Endothelial cell of umbilical vein (primary cell): ENCODE results near the gene RNF213. TPM values are rescaled to one million over a fixed set of nuclear protein-coding genes. Genes with fewer than 3 reads are reported as not detected.

Experiments
- BruUV-seq: library from RNA; stranded (reverse); fragments of 400-500 nt; replicated peaks from 2 replicates; lab custom pipeline; 2021; lab: Mats Ljungman, UMichigan
- CTCF ChIA-PET: fragments of 300-600, 350-600 bp; sonication (Branson Sonifier 250); formaldehyde crosslinking; loops from one replicate; lab custom pipeline; 2021; ENCODE audit warnings: antibody characterized with exemption, inconsistent platforms; lab: Charles Lee
- POLR2A ChIA-PET: fragments of 300-600, 350-600 bp; sonication (Branson Sonifier 250); formaldehyde crosslinking; loops from one replicate; lab custom pipeline; 2021; ENCODE audit warnings: antibody characterized with exemption, inconsistent platforms; lab: Charles Lee
- DNase-seq: peaks from one replicate; pipeline ENCODE4 v3.0.0-alpha.2; 2011; ENCODE audit warnings: low read depth, low spot score
- FAIRE-seq: peaks from 2 replicates; lab custom pipeline; 2011; peaks lifted over from hg19 to GRCh38; lab: Jason Lieb, UNC
- H2AFZ ChIP-seq: 2 replicates; pipeline ENCODE4 v1.6.0; 2012; ENCODE audit warnings: low read depth, low read length, control low read depth, inconsistent platforms
- H3K27ac ChIP-seq: 2 replicates; pipeline ENCODE4 v1.5.1; 2011; ENCODE audit warnings: low read depth, mild to moderate bottlenecking, control low read depth, low read length, moderate library complexity; ENCODE audit not compliant: insufficient read depth
- H3K27me3 ChIP-seq, 2 experiments: 2 replicates each; pipeline versions ENCODE4 v1.6.0 to v1.6.1; 2011; ENCODE audit warnings: low read length in 2 of 2, mixed read lengths in 1 of 2; ENCODE audit not compliant: control insufficient read depth in 2 of 2, insufficient read depth in 2 of 2
- H3K36me3 ChIP-seq, 2 experiments: 2 replicates in 1 of 2; 3 replicates in 1 of 2; pipeline ENCODE4 v1.5.1; 2011; ENCODE audit warnings: low read length in 2 of 2, mild to moderate bottlenecking in 1 of 2, moderate library complexity in 1 of 2; ENCODE audit not compliant: control insufficient read depth in 2 of 2, insufficient read depth in 2 of 2; ENCODE audit errors: extremely low read depth in 1 of 2
- H3K4me1 ChIP-seq: 3 replicates; pipeline ENCODE4 v1.5.1; 2011; ENCODE audit warnings: mild to moderate bottlenecking, low read length; ENCODE audit not compliant: control insufficient read depth, insufficient read depth; ENCODE audit errors: extremely low read depth
- H3K4me2 ChIP-seq: 2 replicates; pipeline ENCODE4 v1.6.1; 2011; ENCODE audit warnings: low read length, control low read depth, mixed read lengths; ENCODE audit not compliant: insufficient read depth
- H3K4me3 ChIP-seq, 3 experiments: fragments of 200-600 bp in 1 of 3; sonication (generic), shearing (Covaris generic) in 1 of 3; replicated peaks in 1 of 3; 2 replicates each; pipeline ENCODE4 v1.5.1; 2011 to 2016; ENCODE audit warnings: control low read depth in 3 of 3, low read length in 3 of 3, mild to moderate bottlenecking in 2 of 3, inconsistent platforms in 1 of 3, low read depth in 1 of 3, moderate library complexity in 1 of 3; ENCODE audit not compliant: insufficient read depth in 1 of 3
- H3K79me2 ChIP-seq: 2 replicates; pipeline ENCODE4 v1.6.0; 2012; ENCODE audit warnings: low read length, inconsistent platforms; ENCODE audit not compliant: control insufficient read depth, insufficient read depth
- H3K9ac ChIP-seq: replicated peaks from 2 replicates; pipeline ENCODE3; 2011; ENCODE audit warnings: low read length, control low read depth; ENCODE audit not compliant: insufficient read depth; ENCODE audit errors: extremely low read depth
- H3K9me1 ChIP-seq: replicated peaks from 3 replicates; pipeline ENCODE4 v1.6.0; 2011; ENCODE audit warnings: mild to moderate bottlenecking, low read length; ENCODE audit not compliant: control insufficient read depth, insufficient read depth; ENCODE audit errors: extremely low read depth
- H3K9me3 ChIP-seq: replicated peaks from 2 replicates; pipeline ENCODE4 v1.5.1; 2012; ENCODE audit warnings: low read length, inconsistent platforms; ENCODE audit not compliant: control insufficient read depth, insufficient read depth
- H4K20me1 ChIP-seq: replicated peaks from 2 replicates; pipeline ENCODE3; 2011; ENCODE audit warnings: mild to moderate bottlenecking, low read length; ENCODE audit not compliant: control insufficient read depth, insufficient read depth; ENCODE audit errors: extremely low read depth
- CTCF ChIP-seq, 2 donors: IDR thresholded peaks; 1 replicate in 1 of 2; 2 replicates in 1 of 2; pipeline ENCODE4 v1.5.1; 2011; ENCODE audit warnings: low read length in 2 of 2, mild to moderate bottlenecking in 2 of 2, moderate library complexity in 2 of 2, control low read depth in 1 of 2, inconsistent platforms in 1 of 2, low read depth in 1 of 2; ENCODE audit not compliant: insufficient read depth in 1 of 2; ENCODE audit errors: extremely low read depth in 1 of 2
- FOS ChIP-seq: IDR thresholded peaks from 2 replicates; pipeline ENCODE4 v1.6.1; 2011; ENCODE audit warnings: mild to moderate bottlenecking, low read length, moderate library complexity, borderline replicate concordance; ENCODE audit not compliant: insufficient read depth
- GATA2 ChIP-seq: IDR thresholded peaks from 2 replicates; pipeline ENCODE4 v1.7.0; 2011; ENCODE audit warnings: low read depth, mild to moderate bottlenecking, moderate library complexity, mixed read lengths, low read length; ENCODE audit not compliant: insufficient read length, insufficient read depth
- MYC ChIP-seq: IDR thresholded peaks from one replicate; pipeline ENCODE4 v1.6.1; 2011; ENCODE audit warnings: mild to moderate bottlenecking, low read depth, low read length
- POLR2A ChIP-seq: IDR thresholded peaks from 2 replicates; pipeline ENCODE4 v1.6.1; 2012; ENCODE audit warnings: low read depth, mild to moderate bottlenecking, control low read depth, low read length
- POLR2AphosphoS5 ChIP-seq: IDR thresholded peaks from 2 replicates; pipeline ENCODE4 v1.6.1; 2012; ENCODE audit warnings: low read depth, mild to moderate bottlenecking, control low read depth, low read length, moderate library complexity; ENCODE audit not compliant: insufficient read depth
- dilution Hi-C: fragments of 300-500 bp; cut with MboI; formaldehyde crosslinking; loops from one replicate; pipeline ENCODE4 v1.15.0; 2019; ENCODE audit warnings: low sequenced_read_pairs; ENCODE audit not compliant: extremely low pct_ligation_motif_present
- intact Hi-C: fragments of 100-400 bp; cut with micrococcal nuclease; formaldehyde crosslinking; loops from one replicate; pipeline ENCODE4 v1.10.0; 2022
- polyA plus RNA-seq, 4 experiments: library from polyadenylated mRNA; depleted of rRNA in 3 of 4; stranded (reverse) in 3 of 4; unstranded in 1 of 4; fragments of >200 nt; gene quantifications; 2 replicates each; pipeline versions ENCODE4 v1.2.1 to v1.2.3, GENCODE V29; 2011 to 2012; ENCODE audit warnings: missing spikeins in 1 of 4
- total RNA-seq: library from RNA; stranded (reverse); gene quantifications from 2 replicates; pipeline ENCODE4 v1.2.3, GENCODE V29; 2021
- TF ChIP-seq, protein P1 (sequence below): IDR thresholded peaks from 2 replicates; pipeline ENCODE4 v1.6.1; 2011; ENCODE audit not compliant: insufficient read depth, insufficient read length

Gene RNF213
- total and polyA plus RNA-seq, 2 donors (not counting 3 experiments of a cell fraction or from before 2014, with no cell fraction given) = 36.5 to 116 TPM

- Histone ChIP-seq H3K27ac (no peak overlapping the region), H2AFZ (no peak overlapping the region), H3K9me3 (no peaks in the 10 kb centered on the region), H4K20me1 (no peaks in the 10 kb centered on the region), H3K36me3 (no peaks in the 10 kb centered on the region), H3K9me1 (no peaks in the 10 kb centered on the region), H3K4me2 (no peak overlapping the region), H3K4me1 (no peaks in the 10 kb centered on the region), H3K79me2 (no peaks in the 10 kb centered on the region), H3K9ac (no peak overlapping the region), H3K4me3 (no peak overlapping the region), H3K27me3 (no peaks in the 10 kb centered on the region)
- intact Hi-C loops = no loop called here
- CTCF ChIA-PET = interaction anchor here (1.3 to 3.1 kb wide), 2 partner anchors 10 to 17 kb away, joined by 5 to 10 read pairs; no protein-coding TSS in a partner anchor
- BruUV-seq = no TSS peak
- POLR2A ChIA-PET = no interaction called here
- dilution Hi-C loops = no loop called here
- TF ChIP-seq, protein P1, sequence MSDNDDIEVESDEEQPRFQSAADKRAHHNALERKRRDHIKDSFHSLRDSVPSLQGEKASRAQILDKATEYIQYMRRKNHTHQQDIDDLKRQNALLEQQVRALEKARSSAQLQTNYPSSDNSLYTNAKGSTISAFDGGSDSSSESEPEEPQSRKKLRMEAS = no peak
- TF ChIP-seq CTCF (IDR thresholded peaks at IDR 0.05; ENCODE audit: extremely low read depth in 1 of 2, insufficient read depth in 1 of 2, low read depth in 1 of 2, low read length in 2 of 2) (no peak), POLR2AphosphoS5 (no peak), GATA2 (no peak), POLR2A (no peak), FOS (no peak), MYC (no peak)
- FAIRE-seq (no peak), DNase-seq (no peak)
These were observed 176.9 kb downstream of the RNF213 start for GRCh38 chr17:80437532-80437931.
